IgD-negative memory B cell (primary cell): ENCODE results near the gene SOX6. TPM values are rescaled to one million over a fixed set of nuclear protein-coding genes. Genes with fewer than 3 reads are reported as not detected.

Source experiments
- H3K27ac Mint-ChIP-seq, 3 donors: one replicate each; pipeline ENCODE4 v1.8.0; 2020 to 2022; ENCODE audit warnings: mild to moderate bottlenecking in 3 of 3, mixed read lengths in 3 of 3, moderate library complexity in 1 of 3
- H3K27me3 Mint-ChIP-seq: one replicate; pipeline ENCODE4 v1.8.0; 2021; ENCODE audit warnings: mixed read lengths
- H3K36me3 Mint-ChIP-seq: one replicate; pipeline ENCODE4 v1.8.0; 2020; ENCODE audit warnings: mild to moderate bottlenecking, mixed read lengths
- H3K4me1 Mint-ChIP-seq, 3 donors: one replicate each; pipeline ENCODE4 v1.8.0; 2020 to 2022; ENCODE audit warnings: mixed read lengths in 3 of 3, mild to moderate bottlenecking in 1 of 3
- H3K4me3 Mint-ChIP-seq, 4 donors: one replicate each; pipeline ENCODE4 v1.8.0; 2020 to 2022; ENCODE audit warnings: mild to moderate bottlenecking in 4 of 4, mixed read lengths in 4 of 4, moderate library complexity in 3 of 4
- H3K9me3 Mint-ChIP-seq, 3 donors: one replicate each; pipeline ENCODE4 v1.8.0; 2020 to 2021; ENCODE audit warnings: mixed read lengths in 3 of 3, mild to moderate bottlenecking in 1 of 3
- polyA plus RNA-seq: library from polyadenylated mRNA; unstranded; fragments of 300-500 nt; fragmentation: Illumina TruSeq; gene quantifications from one replicate; pipeline ENCODE4 v1.2.3, GENCODE V29; 2021

The SOX6 gene
- polyA plus RNA-seq, 1 donor from 2014 or later: not detected

- Mint-ChIP-seq H3K27ac (no peak overlapping the region), H3K4me3 (no peak overlapping the region), H3K9me3 (peaks cover 0 to 3% (median 0%) of the 10 kb centered on the region in 3 donors), H3K36me3 (no peaks in the 10 kb centered on the region), H3K27me3 (no peaks in the 10 kb centered on the region), H3K4me1 (no peaks in the 10 kb centered on the region)
Observed at GRCh38 chr11:15988016-15988550, 368.3 kb downstream of the SOX6 start.

GRCh38 chr11:15987046-15987445 lies 369.3 kb downstream of the SOX6 start:
- no peaks in the 10 kb centered on the region for H3K27me3 Mint-ChIP-seq
- H3K36me3 Mint-ChIP-seq: no peaks in the 10 kb centered on the region
- no peaks in the 10 kb centered on the region for H3K4me1 Mint-ChIP-seq
- no peak overlapping the region for H3K27ac Mint-ChIP-seq
- H3K4me3 Mint-ChIP-seq: no peak overlapping the region
- peaks cover 0 to 3% (median 0%) of the 10 kb centered on the region in 3 donors for H3K9me3 Mint-ChIP-seq

GRCh38 chr11:15985860-15986139 lies 370.5 kb downstream of the SOX6 start:
- H3K4me3 Mint-ChIP-seq: no peak overlapping the region
- H3K4me1 Mint-ChIP-seq: no peaks in the 10 kb centered on the region
- no peak overlapping the region for H3K27ac Mint-ChIP-seq
- no peaks in the 10 kb centered on the region for H3K36me3 Mint-ChIP-seq
- peaks cover 0 to 3% (median 0%) of the 10 kb centered on the region in 3 donors for H3K9me3 Mint-ChIP-seq
- no peaks in the 10 kb centered on the region for H3K27me3 Mint-ChIP-seq

DNA sequence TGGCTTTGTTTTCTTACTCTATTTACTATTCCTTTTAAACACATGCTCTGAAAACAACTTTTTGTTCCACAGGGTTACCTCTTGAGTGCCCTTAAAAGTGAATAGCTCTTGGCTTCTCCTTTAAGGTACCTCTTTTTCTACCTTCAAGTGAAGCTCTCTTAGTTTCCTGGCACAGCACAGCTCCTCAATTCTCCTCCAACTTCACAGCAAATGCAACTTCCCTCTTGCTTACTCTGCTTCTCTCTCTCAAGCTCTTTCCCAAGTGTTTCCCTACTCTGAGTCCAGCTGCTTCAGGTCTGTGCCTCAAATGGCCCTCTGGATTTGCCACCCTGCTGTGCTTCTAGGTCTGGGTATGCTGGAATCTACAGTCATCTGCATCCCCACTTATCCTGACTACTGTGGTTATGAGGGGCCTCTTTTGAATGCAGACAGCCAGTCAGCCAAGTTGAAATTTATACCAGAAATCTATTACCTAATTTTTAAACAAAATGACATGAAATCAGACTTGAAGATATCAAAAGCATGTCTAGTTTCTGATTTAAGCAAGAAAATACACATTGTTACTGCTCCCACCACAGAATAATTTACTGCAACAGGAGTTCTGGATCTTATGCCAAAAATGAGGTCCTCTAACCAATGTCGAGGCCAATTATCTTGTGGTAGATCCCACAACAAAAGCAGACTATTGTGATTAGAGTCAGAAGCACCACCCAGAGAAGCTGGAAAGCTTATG lies 371.1 kb downstream of the SOX6 start:
- H3K36me3 Mint-ChIP-seq: no peaks in the 10 kb centered on the region
- no peak overlapping the region for H3K27ac Mint-ChIP-seq
- peaks cover 0 to 3% (median 0%) of the 10 kb centered on the region in 3 donors for H3K9me3 Mint-ChIP-seq
- H3K4me3 Mint-ChIP-seq: no peak overlapping the region
- H3K4me1 Mint-ChIP-seq: no peaks in the 10 kb centered on the region
- no peaks in the 10 kb centered on the region for H3K27me3 Mint-ChIP-seq

- Mint-ChIP-seq H3K4me1 (no peaks in the 10 kb centered on the region), H3K9me3 (peaks cover 0 to 3% (median 0%) of the 10 kb centered on the region in 3 donors), H3K27ac (no peak overlapping the region), H3K36me3 (no peaks in the 10 kb centered on the region), H3K27me3 (no peaks in the 10 kb centered on the region), H3K4me3 (no peak overlapping the region)
Observed at GRCh38 chr11:15981292-15981691, 375.1 kb downstream of the SOX6 start.

- H3K27me3 Mint-ChIP-seq: no peaks in the 10 kb centered on the region
- no peak overlapping the region for H3K27ac Mint-ChIP-seq
- H3K4me1 Mint-ChIP-seq: no peaks in the 10 kb centered on the region
- no peak overlapping the region for H3K4me3 Mint-ChIP-seq
- H3K9me3 Mint-ChIP-seq: peaks cover 0 to 3% (median 0%) of the 10 kb centered on the region in 3 donors
- no peaks in the 10 kb centered on the region for H3K36me3 Mint-ChIP-seq
Observed at GRCh38 chr11:15977116-15977515, 379.2 kb downstream of the SOX6 start.

- Mint-ChIP-seq H3K4me3 (no peak overlapping the region), H3K27ac (no peak overlapping the region), H3K27me3 (no peaks in the 10 kb centered on the region), H3K36me3 (no peaks in the 10 kb centered on the region), H3K9me3 (peaks cover 0 to 3% (median 0%) of the 10 kb centered on the region in 3 donors), H3K4me1 (no peaks in the 10 kb centered on the region)
Observed at GRCh38 chr11:15976433-15977045, 379.8 kb downstream of the SOX6 start.

DNA sequence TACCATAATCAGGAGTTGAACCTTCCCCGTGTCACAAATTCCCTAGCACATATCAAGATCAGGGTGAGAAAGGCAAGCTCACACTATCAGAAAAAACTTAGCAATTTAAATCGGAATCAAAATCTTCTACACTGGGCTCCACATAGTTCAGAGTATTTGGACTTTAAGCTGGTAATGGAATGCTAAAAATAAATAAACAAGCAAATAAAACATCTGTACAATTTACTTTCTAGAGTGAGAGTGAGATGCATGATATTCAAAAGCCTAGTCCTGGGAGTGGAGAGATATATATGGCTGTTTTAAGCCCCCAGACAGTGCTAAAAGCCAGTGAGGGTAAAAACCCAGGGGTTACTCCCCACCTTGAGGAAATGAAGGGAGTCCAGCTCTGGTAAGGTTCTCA lies 380.6 kb downstream of the SOX6 start:
- H3K9me3 Mint-ChIP-seq: peaks cover 0 to 3% (median 0%) of the 10 kb centered on the region in 3 donors
- no peaks in the 10 kb centered on the region for H3K36me3 Mint-ChIP-seq
- H3K4me1 Mint-ChIP-seq: no peaks in the 10 kb centered on the region
- no peak overlapping the region for H3K4me3 Mint-ChIP-seq
- no peaks in the 10 kb centered on the region for H3K27me3 Mint-ChIP-seq
- H3K27ac Mint-ChIP-seq: no peak overlapping the region

- Mint-ChIP-seq H3K9me3 (peaks cover 0 to 3% (median 0%) of the 10 kb centered on the region in 3 donors), H3K4me3 (no peak overlapping the region), H3K4me1 (no peaks in the 10 kb centered on the region), H3K36me3 (no peaks in the 10 kb centered on the region), H3K27me3 (no peaks in the 10 kb centered on the region), H3K27ac (no peak overlapping the region)
Observed at GRCh38 chr11:15972838-15973237, 383.5 kb downstream of the SOX6 start.

- Mint-ChIP-seq H3K9me3 (peaks cover 0 to 3% (median 0%) of the 10 kb centered on the region in 3 donors), H3K4me1 (no peaks in the 10 kb centered on the region), H3K27ac (no peak overlapping the region), H3K36me3 (no peaks in the 10 kb centered on the region), H3K4me3 (no peak overlapping the region), H3K27me3 (no peaks in the 10 kb centered on the region)
Observed at GRCh38 chr11:15971215-15971546, 385.2 kb downstream of the SOX6 start.

DNA sequence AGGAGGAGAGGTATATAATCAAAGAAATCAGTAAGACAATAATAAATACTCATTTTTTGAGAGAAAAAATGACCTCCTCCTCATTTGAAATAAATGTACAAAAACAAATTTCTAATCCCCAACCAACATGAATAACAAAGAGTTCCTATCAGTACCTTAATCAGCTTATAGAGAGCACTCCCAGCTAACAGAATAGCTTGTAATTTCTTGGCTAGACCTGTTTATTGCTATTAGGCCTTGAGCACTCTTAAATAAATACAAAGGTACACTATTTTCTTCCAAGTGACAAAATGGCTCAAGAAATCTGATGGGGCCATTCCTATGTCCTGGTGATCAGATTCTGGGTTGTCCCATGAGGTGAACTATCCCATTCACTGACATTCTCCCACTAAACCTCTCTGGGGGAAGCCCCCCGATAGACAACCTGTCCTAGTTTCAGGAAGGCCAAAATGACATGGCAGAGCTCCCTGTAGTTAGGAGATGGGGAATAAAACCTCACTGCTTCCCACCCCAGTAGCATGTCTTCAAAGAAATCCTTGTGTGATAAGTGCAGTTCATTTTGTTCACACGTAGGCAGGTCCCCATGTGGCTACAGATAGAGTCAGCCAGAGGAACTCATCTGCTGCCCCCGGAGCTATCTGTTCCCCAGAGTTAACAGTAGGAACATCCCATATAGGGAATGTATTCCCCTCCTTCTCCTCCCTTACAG lies 385.7 kb downstream of the SOX6 start:
- no peaks in the 10 kb centered on the region for H3K36me3 Mint-ChIP-seq
- no peak overlapping the region for H3K4me3 Mint-ChIP-seq
- H3K9me3 Mint-ChIP-seq: peaks cover 0 to 3% (median 0%) of the 10 kb centered on the region in 3 donors
- no peak overlapping the region for H3K27ac Mint-ChIP-seq
- H3K27me3 Mint-ChIP-seq: no peaks in the 10 kb centered on the region
- H3K4me1 Mint-ChIP-seq: no peaks in the 10 kb centered on the region

- H3K36me3 Mint-ChIP-seq: no peaks in the 10 kb centered on the region
- no peak overlapping the region for H3K4me3 Mint-ChIP-seq
- H3K27ac Mint-ChIP-seq: no peak overlapping the region
- no peaks in the 10 kb centered on the region for H3K4me1 Mint-ChIP-seq
- H3K9me3 Mint-ChIP-seq: peaks cover 0 to 3% (median 0%) of the 10 kb centered on the region in 3 donors
- no peaks in the 10 kb centered on the region for H3K27me3 Mint-ChIP-seq
Observed at GRCh38 chr11:15969701-15970329, 386.5 kb downstream of the SOX6 start.

- H3K4me3 Mint-ChIP-seq: no peak overlapping the region
- no peak overlapping the region for H3K27ac Mint-ChIP-seq
- H3K36me3 Mint-ChIP-seq: no peaks in the 10 kb centered on the region
- H3K4me1 Mint-ChIP-seq: no peaks in the 10 kb centered on the region
- peaks cover 0 to 3% (median 0%) of the 10 kb centered on the region in 3 donors for H3K9me3 Mint-ChIP-seq
- peaks cover under 1% of the 10 kb centered on the region for H3K27me3 Mint-ChIP-seq
Observed at GRCh38 chr11:15969281-15969680, 387.1 kb downstream of the SOX6 start.

DNA sequence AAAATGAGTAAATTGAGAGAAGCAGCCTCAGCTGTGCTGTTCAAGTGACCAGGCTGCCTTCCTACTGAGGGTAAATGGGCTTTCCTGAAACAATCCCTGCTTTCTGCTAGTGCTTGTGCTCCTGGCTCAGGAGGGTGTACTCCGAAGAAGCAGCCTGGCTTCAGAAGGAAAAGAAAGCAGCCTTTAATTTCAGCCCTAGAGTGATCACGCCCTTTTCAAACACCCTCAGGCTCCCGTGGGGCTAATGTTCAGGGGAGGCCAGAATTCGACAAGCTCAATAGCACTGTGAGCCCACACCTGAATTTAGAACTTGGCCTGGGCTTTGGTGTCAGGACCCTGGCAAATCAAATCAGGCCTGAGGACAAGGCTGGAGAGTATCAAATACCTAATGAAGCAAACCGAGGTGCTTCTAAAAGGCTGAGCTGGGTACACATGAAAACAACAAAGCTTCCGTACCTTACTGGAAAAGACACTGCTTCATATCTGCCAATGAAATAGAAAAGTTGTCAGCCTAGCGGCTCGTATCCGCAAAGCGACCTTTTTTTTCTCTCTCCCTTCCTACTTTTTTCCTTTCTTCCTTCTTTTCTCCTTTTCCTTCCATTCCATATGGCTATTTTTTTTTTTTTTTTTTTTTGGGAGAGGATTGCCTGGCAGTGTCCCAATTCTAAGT lies 387.8 kb downstream of the SOX6 start:
- no peak overlapping the region for H3K27ac Mint-ChIP-seq
- no peaks in the 10 kb centered on the region for H3K4me1 Mint-ChIP-seq
- H3K4me3 Mint-ChIP-seq: no peak overlapping the region
- peaks cover 0 to 2% (median 0%) of the 10 kb centered on the region in 3 donors for H3K9me3 Mint-ChIP-seq
- no peaks in the 10 kb centered on the region for H3K36me3 Mint-ChIP-seq
- H3K27me3 Mint-ChIP-seq: peaks cover 1% of the 10 kb centered on the region

DNA sequence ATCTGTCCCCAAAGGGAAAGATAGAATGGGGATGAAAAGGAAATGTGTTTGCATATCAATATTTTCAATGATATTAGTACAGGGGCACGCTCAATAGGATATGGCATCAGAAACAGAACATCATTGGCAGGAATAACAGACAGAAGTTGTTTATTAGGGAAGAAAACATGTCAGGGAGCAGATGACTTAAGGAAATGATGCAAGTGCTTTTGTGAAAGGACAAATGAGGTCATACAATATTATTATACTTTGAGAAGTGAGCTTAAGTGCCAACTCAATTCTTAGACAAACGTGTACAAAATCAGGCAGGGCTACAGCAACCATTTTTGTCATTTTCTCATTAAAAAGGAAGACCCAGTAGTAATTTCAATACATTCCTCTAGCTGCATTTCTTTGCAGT lies 388.4 kb downstream of the SOX6 start:
- Mint-ChIP-seq H3K36me3 (no peaks in the 10 kb centered on the region), H3K27me3 (peaks cover 1% of the 10 kb centered on the region), H3K4me1 (no peaks in the 10 kb centered on the region), H3K4me3 (no peak overlapping the region), H3K9me3 (peaks cover 0 to 2% (median 0%) of the 10 kb centered on the region in 3 donors), H3K27ac (no peak overlapping the region)
